Endodermal cell (in vitro differentiated cells): Measurements from ENCODE around the gene TSHZ2. TPM values are rescaled to one million over a fixed set of nuclear protein-coding genes. Genes with fewer than 3 reads are reported as not detected.

Experiments
- DNase-seq: peaks from one replicate; pipeline ENCODE4 v3.0.0-alpha.2; 2017
- H3K27ac ChIP-seq: 2 replicates; pipeline ENCODE4 v1.5.1; 2013; ENCODE audit warnings: mild to moderate bottlenecking, low read depth, low read length, moderate library complexity
- H3K27me3 ChIP-seq: 2 replicates; pipeline ENCODE4 v1.6.1; 2013; ENCODE audit warnings: mild to moderate bottlenecking, low read length, moderate library complexity; ENCODE audit not compliant: insufficient read depth, control insufficient read depth, poor library complexity, severe bottlenecking
- H3K36me3 ChIP-seq: 2 replicates; pipeline ENCODE4 v1.7.0; 2013; ENCODE audit warnings: mild to moderate bottlenecking, low read length, moderate library complexity; ENCODE audit not compliant: control insufficient read depth, insufficient read depth
- H3K4me1 ChIP-seq: one replicate; pipeline ENCODE4 v1.7.0; 2013; ENCODE audit warnings: low read length; ENCODE audit not compliant: control insufficient read depth, insufficient read depth
- H3K4me3 ChIP-seq: 2 replicates; pipeline ENCODE4 v1.5.1; 2013; ENCODE audit warnings: mild to moderate bottlenecking, low read length, moderate library complexity
- H3K9ac ChIP-seq: 2 replicates; pipeline ENCODE4 v1.6.1; 2013; ENCODE audit warnings: mild to moderate bottlenecking, low read length, moderate library complexity; ENCODE audit not compliant: poor library complexity, severe bottlenecking; ENCODE audit errors: extremely low read depth
- H3K9me3 ChIP-seq: 2 replicates; pipeline ENCODE4 v1.6.1; 2013; ENCODE audit warnings: mild to moderate bottlenecking, low read length, moderate library complexity; ENCODE audit not compliant: control insufficient read depth
- H3K27ac Mint-ChIP-seq: 2 replicates; pipeline ENCODE4 v1.8.0; 2020; ENCODE audit warnings: mixed read lengths
- H3K27me3 Mint-ChIP-seq: 2 replicates; pipeline ENCODE4 v1.8.0; 2021; ENCODE audit warnings: mild to moderate bottlenecking, mixed read lengths; ENCODE audit not compliant: insufficient read depth
- H3K36me3 Mint-ChIP-seq: 2 replicates; pipeline ENCODE4 v1.8.0; 2020; ENCODE audit warnings: low read depth, mixed read lengths
- H3K4me1 Mint-ChIP-seq: 2 replicates; pipeline ENCODE4 v1.8.0; 2020; ENCODE audit warnings: mixed read lengths
- H3K4me3 Mint-ChIP-seq: 2 replicates; pipeline ENCODE4 v1.8.0; 2020; ENCODE audit warnings: mild to moderate bottlenecking, moderate library complexity, mixed read lengths
- H3K9me3 Mint-ChIP-seq: 2 replicates; pipeline ENCODE4 v1.8.0; 2020; ENCODE audit warnings: mild to moderate bottlenecking, mixed read lengths
- CTCF ChIP-seq: fragments of 200-600 bp; sonication (generic); conservative IDR thresholded peaks from 2 replicates; pipeline ENCODE4 v1.5.0; 2021; ENCODE audit warnings: antibody characterized with exemption, mild to moderate bottlenecking
- WGBS, 2 experiments: methylation state at CpG; one replicate each; pipeline versions ENCODE4 v1.1.5 to v1.1.7; 2013; ENCODE audit warnings: missing lambda C conversion rate in 2 of 2, mixed read lengths in 1 of 2; ENCODE audit not compliant: insufficient coverage in 1 of 2, insufficient read length in 1 of 2; 5-methylcytosine and 5-hydroxymethylcytosine counted together
- total RNA-seq, 2 donors: library from RNA; stranded (reverse); fragmentation: NEBNext Ultra II Directional in 1 of 2; extraction: Animal tissue kit (Norgen Biotek cat#: 25700) in 1 of 2; gene quantifications; 2 replicates in 1 of 2; 3 replicates in 1 of 2; pipeline ENCODE4 v1.2.1, GENCODE V29; 2021

TSHZ2 gene
- total RNA-seq, 2 donors from 2014 or later, result 0.07 to 0.31 TPM

GRCh38 chr20:53362736-53363135 is 390.6 kb downstream of the TSHZ2 start:
- Histone ChIP-seq H3K9ac (no peak overlapping the region), H3K9me3 (no peaks in the 10 kb centered on the region), H3K27me3 (no peaks in the 10 kb centered on the region), H3K4me1 (no peaks in the 10 kb centered on the region), H3K27ac (no peak overlapping the region), H3K36me3 (no peaks in the 10 kb centered on the region), H3K4me3 (no peak overlapping the region)
- TF ChIP-seq CTCF, result no peak
- Mint-ChIP-seq H3K27ac (no peak overlapping the region), H3K9me3 (no peaks in the 10 kb centered on the region), H3K27me3 (no peaks in the 10 kb centered on the region), H3K36me3 (no peaks in the 10 kb centered on the region), H3K4me1 (no peaks in the 10 kb centered on the region), H3K4me3 (no peak overlapping the region)
- WGBS, 2 experiments, result 88 to 90% methylated on average over 7 of the region's 8 CpGs
- no peak for DNase-seq

- Histone ChIP-seq H3K27me3 (no peaks in the 10 kb centered on the region), H3K36me3 (no peaks in the 10 kb centered on the region), H3K4me1 (no peaks in the 10 kb centered on the region), H3K9me3 (no peaks in the 10 kb centered on the region), H3K9ac (no peak overlapping the region), H3K4me3 (no peak overlapping the region), H3K27ac (no peak overlapping the region)
- 91 to 92% methylated on average over 4 to 5 of the region's 5 CpGs for WGBS, 2 experiments
- Mint-ChIP-seq H3K4me3 (no peak overlapping the region), H3K27me3 (no peaks in the 10 kb centered on the region), H3K4me1 (no peaks in the 10 kb centered on the region), H3K36me3 (no peaks in the 10 kb centered on the region), H3K9me3 (no peaks in the 10 kb centered on the region), H3K27ac (no peak overlapping the region)
- TF ChIP-seq CTCF, result no peak
- DNase-seq, result no peak
Measured at GRCh38 chr20:53364646-53365045, 392.5 kb downstream of the TSHZ2 start.

GRCh38 chr20:53365076-53365475 is 392.9 kb downstream of the TSHZ2 start:
- H3K36me3 ChIP-seq, result no peaks in the 10 kb centered on the region
- no peaks in the 10 kb centered on the region for H3K9me3 ChIP-seq
- no peak overlapping the region for H3K27ac ChIP-seq
- DNase-seq, result no peak
- Mint-ChIP-seq H3K27me3 (no peaks in the 10 kb centered on the region), H3K4me1 (no peaks in the 10 kb centered on the region), H3K9me3 (no peaks in the 10 kb centered on the region), H3K27ac (no peak overlapping the region), H3K4me3 (no peak overlapping the region), H3K36me3 (no peaks in the 10 kb centered on the region)
- no peak overlapping the region for H3K9ac ChIP-seq
- no peak for TF ChIP-seq CTCF
- WGBS, 2 experiments, result 80% methylated on average over 1 of the region's 1 CpG; no CpG with 5 or more reads in 1 of the 2 experiments
- no peak overlapping the region for H3K4me3 ChIP-seq
- no peaks in the 10 kb centered on the region for H3K27me3 ChIP-seq
- no peaks in the 10 kb centered on the region for H3K4me1 ChIP-seq
